GM19035 (cell line): Measurements from ENCODE around the gene SEMA5A.

Experiments
- ATAC-seq: cut with Tn5 transposase; IDR thresholded peaks from one replicate; pipeline ENCODE4 v1.9.1; 2021; ENCODE audit not compliant: unreplicated experiment

SEMA5A gene

DNA sequence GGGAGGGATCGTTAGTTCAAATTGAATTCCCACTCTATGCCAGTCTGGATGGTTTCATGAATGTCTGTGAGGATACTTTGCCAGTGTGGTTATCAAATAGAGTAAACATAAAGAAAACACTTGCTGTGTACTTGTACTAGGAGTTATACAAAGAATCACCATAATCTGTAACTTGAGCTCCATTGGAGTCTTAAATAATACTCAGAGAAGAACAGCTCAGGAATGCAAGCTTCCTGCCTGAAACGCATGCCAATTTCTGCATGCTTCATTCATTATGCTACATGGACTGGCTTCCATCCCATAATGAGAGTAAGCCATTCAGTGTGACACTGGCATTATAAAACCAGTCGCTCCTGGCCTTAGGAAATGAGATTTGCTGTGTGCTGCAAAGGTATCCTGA is 351.4 kb downstream of the SEMA5A start:
- no peak for ATAC-seq

DNA sequence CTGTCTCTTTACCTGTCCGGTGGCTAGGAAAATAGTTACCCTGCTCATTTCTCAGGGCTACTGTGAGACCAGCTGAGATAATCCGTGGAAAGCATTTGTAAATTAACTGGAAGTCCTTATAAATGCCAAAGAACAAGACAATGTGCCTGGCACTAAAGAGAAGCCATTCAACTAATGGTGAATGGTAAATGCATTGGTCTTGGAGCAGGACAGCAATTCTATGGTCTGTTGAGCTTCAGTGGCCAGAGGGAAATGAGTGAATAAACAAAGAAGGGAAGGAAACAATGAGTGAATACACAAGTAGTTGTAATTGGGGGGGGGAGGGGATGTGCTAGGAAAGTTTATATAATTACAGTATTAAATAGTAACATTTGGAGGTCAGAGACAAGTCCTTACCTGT is 353.6 kb downstream of the SEMA5A start:
- no peak for ATAC-seq

DNA sequence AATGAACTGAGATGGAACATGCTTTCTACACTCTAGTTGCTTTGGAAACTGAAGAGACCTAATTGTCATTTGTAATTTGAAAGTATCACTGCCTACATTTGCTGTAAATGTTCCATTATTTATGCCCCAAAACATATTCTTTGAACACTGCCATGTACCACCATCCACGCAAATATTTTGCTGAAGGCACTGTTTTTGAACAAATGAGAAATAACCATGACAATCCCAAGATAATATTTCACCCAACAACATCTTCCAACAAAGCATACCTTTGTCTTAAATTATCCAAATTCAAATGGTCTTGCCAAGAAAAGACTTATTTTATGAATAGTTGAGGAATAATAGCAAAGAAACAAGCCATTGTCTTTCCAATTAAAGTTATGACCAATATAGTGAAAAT is 356.2 kb downstream of the SEMA5A start:
- no peak for ATAC-seq

DNA sequence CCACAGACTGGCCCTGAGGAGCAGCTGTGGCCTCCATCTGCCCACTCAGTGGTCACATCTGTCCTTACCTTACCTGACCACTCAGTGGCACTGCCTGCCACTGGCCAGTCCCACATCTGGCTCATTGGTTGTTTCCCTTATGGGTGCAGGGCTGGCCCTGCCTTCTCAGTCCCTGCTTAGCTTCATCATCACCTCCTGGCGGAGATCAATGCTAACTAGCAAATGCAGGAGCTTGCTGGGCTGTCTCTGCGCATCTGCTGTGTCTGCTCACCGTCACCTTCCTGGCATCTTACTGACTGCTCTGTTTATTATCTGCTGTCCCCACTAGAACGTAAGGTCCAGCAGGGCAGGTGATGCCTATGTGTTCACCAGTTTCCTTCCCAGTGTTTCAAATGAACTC is 356.9 kb downstream of the SEMA5A start:
- ATAC-seq = no peak

DNA sequence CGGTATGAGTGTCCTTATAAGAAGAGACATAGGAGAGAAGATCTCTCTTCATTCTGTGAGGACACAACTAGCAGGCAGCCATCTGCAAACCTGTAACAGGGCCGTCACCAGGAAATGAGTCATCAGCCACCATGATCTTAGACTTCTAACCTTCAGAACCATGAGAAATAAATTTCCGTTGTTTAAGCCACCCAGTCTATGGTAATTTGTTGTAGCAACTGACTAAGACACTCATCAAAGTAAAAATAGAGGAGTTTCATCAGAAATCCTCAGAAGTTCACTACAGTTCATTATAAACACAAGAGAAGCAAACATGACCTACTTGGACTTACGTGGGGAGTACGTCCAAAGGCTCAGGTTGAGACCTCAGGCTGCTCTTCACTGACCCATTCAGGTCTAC is 357.7 kb downstream of the SEMA5A start:
- ATAC-seq = no peak

DNA sequence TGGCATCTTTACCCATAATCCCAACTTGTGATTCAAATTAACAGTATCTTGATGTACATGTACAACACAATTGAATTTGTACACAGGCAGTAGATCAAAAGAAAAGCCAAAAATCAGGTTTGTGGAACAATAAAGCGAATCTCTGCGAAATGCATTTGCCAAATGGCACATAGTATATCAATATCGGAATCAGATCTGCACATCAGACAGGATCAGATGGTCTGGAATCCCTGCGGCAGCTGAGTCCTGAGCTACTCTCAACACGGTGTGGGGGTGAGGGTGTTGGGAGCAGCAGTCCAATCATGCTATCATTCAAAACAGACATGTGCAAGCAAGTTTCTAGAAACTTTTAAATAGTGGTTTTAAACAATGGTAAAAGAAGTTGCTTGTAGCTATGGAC is 358.3 kb downstream of the SEMA5A start:
- no peak for ATAC-seq

DNA sequence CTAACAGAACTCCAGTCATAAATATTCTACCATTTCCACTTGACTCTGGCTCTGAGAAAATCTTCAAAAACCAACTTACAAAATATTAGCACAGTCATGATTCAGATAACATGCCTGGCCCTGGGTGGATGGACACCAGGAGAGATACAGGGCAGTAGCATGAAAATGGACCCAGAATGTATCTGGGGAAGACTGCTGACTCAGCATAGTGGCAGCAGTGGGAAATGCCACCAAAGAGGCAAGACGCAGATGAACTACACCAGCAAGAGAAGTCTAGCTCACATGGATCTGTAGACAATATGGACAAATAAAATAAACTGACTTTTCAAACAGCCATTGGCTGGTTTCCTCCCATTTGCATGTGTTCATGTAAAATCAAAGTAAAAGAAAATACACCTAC is 359.8 kb downstream of the SEMA5A start:
- ATAC-seq = no peak

DNA sequence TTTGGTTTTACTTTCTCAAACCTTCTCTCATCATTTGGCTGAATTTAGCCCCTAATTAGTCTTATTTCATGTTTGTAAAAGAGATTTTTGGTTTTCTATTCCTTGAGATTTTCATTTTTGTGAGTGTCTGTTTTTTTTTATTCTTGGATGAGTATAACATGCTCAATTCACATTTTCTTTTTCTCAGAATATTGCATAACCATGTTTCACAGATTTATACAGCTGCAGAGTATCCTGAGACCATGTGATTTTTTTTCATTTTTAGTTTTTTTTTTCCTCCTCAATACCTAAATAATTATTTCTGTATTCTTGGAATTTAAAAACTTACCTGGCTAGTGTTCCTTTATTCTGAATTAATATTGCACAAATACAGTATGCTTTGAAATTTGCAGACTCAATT is 361.9 kb downstream of the SEMA5A start:
- no peak for ATAC-seq

DNA sequence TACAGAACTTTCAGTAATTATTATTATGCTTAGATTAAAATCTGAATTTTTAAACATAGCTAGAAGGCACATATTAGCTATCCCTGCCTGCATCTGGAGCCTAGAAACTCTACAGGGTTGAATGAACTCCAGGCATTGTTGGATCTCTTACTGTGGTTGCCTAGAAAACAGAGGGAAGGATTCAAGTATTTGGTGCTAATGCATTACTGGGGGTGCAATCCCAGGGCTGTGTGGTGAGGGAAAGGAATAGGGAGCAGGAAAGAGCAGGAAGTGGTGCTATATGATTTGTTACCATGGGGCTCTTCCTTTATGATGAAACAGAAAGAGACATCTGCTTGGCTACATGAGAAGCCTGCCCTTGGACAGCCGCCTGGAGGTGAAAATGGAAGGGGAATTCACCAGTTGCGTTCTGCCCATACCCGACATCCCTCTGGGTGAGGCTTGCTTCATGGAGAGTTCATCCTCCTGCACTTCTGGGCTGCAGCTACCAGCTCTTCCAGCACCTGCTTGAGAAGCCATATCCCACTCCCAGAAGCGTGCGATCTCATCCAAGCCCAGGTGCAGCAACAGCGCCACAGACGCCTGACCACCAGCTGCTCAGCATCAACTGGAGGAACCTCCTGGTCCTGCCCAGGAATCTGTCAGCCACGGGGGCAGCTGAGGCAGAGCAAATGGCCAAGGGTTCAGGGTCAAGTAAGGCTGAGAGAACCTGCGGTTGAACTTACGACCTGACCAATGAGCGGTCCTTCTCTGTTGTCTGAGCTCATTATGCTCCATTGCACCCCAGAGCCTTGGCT is 362.8 kb downstream of the SEMA5A start:
- ATAC-seq = no peak

DNA sequence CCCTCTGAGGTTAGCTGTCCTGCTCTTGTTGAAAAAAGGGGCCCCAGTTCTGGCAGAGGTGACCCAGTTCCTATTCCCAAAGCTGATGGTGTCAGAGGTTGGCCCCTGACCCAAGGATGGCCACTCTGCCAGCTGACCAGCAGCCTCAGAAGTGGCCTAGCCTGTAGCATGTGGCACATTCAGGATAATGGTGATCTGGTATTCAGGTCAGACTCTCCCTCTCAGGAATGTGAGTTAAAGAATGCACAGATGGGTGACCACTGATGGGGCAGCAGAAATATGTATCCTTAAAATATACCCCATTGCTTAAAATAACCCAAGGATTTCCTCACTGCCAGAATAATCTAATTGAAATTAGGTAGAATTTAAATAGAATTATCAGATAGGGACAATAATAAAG is 369.2 kb downstream of the SEMA5A start:
- no peak for ATAC-seq

DNA sequence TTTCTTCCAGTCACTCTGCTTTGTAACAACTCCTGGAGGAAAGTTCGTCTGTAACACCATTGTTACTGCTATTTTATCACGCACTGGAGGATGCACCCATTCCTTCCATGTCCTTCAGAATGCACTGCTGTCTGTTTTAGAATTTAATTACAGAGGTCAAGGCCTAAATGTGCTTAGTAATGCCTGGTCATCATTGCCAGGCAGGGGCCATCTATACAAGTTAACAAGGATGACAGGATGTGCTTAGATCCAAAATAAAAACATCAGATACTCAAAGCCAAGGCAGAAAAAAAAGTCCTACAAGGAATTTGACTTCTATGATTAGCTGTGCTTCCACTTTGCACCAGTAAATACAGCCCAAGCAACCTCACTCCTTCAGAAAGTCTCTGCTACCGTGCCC is 371.4 kb downstream of the SEMA5A start:
- ATAC-seq = no peak

DNA sequence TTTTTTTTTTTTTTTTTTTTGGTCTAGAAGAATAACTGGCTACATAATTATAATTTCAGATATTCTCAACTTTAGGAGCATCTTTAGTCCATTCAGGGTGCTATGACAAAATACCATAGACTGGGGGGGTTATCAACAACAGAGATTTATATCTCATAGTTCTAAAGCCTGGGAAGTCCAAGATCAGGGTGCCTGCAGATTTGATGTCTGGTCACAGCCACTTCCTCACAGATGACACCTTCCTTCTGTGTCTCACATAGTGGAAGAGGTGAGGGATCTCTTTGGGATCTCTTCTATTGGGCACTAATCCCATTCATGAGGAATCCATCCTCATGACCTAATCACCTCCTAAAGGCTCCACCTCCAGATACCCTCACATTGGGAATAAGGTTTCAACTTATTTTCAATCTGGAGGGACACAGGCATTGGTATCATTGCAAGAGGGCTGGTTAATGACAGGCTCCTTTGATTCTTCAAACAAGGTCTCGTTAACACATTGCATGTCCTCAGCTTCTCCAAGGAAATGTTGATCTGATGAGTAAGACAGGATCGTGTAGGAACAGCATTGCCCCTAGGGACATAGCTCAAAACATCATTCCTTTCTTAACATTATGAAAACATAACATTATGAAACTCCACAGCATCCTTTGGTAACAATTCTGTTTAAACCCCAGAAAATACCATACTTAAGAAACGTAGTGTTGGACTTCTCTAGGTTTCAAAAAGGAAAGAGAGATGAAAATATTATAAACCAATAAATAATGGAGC is 372.4 kb downstream of the SEMA5A start:
- ATAC-seq = no peak

DNA sequence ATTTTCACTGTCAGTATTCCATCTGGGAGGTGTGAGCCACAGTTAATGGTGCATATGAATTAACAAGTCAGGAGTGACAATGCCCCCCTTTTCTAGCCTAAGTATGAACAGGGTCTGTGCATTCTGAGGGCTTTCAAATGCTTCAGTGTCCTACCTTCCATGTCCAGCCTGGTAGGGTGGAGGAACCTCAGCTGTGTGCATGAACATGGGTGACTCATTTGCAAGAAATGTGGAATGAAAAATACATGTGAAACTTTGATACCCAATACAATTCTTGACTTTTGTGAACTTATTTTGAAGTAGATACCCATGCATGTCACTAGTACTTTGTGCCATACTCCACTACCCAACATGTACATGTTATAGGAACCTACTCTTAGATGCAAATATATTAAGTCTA is 375.8 kb downstream of the SEMA5A start:
- no peak for ATAC-seq

DNA sequence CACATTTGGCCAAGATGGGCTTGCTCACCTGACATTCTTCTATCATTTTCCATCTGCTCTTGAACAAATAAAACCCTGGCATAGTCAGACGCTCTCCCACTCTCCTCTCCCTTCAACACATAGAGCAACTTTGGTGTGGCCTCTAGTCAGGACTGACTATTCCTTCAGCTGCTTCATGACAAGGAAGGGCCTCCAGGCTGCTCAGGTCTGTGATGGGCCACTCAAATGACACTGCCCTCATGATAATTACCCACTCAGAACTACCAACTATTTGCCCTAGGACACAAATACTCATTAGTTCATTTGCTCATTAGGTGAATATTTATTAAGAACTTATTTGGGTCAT is 376.3 kb downstream of the SEMA5A start:
- ATAC-seq = no peak

DNA sequence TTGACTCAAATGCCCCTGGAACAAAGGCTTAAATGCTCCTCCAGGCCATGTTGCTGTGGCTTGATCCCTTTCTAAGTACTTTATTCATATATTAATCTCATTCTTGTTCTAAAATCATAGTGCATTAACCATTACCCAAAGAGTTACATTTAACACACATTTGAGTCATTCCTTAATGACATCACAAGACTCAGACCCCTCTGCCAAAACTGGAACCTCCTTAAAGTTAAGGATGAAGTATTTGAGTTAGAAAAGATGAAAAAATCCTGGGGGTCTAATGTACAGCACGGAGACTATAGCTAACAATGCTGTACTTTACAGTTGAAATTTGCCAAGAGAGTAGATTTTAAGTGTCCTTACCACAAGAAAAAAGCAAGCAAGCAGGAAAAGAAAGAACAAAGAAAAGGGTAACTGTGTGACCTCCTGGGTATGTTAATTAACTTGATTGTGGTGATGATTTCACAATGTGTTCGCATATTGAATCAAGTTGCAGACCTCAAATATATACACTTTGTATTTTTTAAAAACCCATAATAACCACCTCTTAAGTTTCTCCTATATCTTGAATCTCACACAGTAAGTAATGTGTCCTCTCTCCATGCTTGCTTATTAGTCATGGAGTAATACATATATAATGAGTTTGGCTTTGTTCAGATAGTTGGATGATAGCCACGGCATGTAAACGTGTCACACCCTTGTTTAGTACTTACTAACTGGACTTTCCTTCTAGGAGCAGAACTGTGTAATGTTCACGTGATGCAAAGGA is 376.9 kb downstream of the SEMA5A start:
- no peak for ATAC-seq

DNA sequence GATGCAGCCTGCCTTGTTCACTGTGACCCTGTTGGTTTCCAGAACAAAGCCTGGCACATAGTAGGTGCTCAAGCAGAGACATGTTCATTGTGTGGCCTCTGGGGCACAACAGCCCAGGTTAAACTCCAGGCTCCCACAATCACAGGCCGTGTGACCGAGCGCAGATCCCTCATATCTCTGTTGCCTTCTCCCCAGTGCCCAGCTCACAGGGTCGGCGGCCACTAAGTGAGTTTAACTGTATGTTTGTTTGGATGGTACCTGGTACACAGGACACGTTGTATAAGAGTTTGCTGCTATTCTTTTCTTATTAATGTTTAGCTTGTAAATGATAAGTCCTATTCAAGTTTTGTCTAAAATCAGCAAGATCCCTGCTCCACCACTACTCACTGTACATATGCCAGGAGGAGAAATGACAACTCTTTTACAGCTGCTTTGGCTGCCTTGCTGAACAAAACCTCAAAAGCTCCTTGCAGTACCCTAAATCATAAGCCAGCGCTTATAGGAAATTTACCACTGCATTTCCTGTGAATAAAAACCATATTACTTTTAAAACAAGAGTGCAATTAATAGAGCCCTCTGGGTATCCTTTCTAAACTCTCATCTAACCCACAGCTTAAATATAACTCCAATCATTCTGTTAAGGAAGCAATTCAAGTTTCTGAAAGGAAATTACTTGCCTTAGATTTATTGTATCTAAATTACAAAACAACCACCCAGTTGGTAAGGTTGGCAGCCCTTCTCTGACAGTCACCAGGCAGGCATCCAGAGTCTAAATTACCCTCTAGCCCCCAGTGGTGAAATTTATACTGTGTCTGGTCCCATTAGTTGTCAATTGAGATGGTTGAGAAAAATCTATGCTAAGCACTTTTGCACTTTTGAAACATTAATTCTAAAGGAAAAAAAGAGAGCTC is 379.4 kb downstream of the SEMA5A start:
- ATAC-seq = no peak

DNA sequence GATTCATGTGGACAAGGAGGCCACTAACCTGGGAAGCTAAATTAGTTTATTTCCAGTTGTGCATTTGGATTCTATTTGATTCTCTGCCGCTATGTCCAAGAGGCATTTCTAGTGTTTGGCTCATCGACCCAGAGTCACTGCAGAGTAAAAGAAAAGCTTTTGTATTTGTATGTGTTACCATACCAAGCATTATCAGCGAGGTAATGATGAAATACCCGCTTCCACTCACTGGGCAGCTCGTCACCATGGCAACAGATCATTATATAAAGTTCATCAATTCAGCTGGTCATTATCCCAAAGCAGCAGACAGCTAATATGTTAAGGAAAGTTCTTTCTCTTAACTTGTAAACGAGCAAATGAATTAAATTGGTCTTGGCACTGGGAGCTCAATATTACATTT is 380.3 kb downstream of the SEMA5A start:
- ATAC-seq = no peak

DNA sequence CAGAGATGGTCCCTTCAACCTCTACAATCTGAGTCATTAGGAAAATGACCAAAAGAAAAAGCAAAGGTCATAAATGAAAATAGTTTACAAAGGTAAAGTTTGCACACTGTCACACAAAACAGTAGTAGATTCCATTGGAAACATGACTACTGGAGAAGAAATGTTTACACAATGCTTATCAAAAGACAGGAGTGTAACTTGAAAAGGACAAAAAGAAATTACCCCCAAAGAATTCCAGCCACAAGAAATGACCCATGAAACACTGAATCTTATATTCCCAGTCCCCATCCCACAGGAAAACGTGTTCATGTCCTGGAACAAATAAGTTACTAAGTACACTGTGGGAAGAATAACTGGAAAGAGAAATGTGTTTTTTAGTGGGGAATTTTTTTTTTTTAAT is 385.1 kb downstream of the SEMA5A start:
- no peak for ATAC-seq

DNA sequence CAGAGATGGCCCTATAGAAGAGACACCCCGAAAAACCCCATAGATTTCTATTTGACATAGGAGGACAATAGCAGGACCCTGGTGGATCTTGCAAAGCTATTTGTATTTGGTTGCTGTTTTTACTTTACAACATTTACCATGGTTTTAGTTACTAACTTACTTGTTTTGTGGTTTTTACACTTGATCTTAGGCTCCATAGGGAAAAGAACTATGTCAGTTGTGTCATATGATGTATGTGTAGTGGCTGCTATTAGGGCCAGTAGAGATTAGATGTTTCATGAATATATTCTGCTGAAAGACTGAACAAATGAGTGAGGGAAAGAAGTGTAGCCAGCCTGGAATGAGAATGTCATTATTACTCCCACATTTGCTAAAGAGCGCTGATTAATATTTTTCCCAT is 388.1 kb downstream of the SEMA5A start:
- ATAC-seq = no peak

DNA sequence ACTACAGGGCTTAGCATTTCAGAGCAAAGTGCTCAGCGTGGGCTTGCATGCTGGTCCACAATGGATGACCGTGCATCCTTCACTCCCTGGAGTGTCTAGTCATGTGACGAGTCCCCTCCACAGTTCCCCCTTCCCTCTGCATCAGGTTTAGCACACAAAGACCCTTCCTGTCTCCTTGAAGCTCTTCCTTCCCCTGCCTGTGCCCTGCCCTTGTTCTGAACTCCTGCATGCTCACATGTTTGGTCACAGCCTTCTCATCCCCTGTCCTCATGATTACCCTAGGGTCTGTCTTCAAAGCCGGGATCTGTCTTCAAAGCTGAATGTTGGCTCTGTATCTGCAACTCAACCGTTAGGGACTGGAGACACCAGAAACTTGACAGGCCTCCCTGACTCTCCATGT is 388.9 kb downstream of the SEMA5A start:
- ATAC-seq = no peak

DNA sequence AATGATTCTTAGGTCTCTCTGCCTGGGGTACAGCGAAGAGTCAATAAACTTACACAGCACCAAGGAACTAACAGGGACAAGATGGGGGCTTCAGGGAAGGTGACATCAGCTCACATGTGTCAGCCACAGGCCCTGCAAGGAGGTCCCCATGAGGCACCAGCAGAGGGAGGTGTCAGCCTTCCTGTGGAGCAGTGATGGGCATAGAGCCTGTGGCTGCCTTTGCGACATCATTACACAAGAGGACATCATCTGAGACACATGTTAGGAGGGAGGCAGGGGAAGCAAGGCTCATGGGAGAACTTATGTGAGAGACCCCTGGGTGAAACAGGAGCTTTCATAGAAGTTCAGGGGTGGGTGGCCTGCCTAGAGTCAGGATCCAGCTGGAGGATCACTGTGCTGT is 389.6 kb downstream of the SEMA5A start:
- ATAC-seq = no peak
